GM21526 (cell line): ENCODE data around the gene PI4K2A.

Experiments
- ATAC-seq: cut with Tn5 transposase; IDR thresholded peaks from one replicate; pipeline ENCODE4 v1.9.1; 2021; ENCODE audit warnings: moderate library complexity; ENCODE audit not compliant: unreplicated experiment, low FRiP score

PI4K2A gene

DNA sequence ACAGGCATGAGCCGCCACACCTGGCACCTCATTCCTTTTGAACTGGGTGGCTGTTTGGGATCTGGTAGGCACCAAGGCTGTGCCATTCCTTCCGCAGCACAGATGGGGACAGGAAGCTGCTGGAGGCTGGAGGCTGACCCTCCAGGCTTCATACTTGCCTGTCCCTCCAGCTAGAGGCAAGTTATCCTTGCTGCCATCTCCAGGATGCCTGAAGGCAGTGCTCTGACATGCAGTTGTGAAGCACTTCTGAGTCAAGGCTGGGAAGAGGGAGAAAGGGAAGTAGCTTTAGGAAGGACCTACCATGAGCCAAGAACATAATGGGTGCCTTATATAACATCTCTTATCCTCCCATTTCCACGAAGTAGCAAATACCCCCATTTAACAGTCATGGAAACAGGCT is 82.5 kb downstream of the PI4K2A start:
- ATAC-seq: no peak

DNA sequence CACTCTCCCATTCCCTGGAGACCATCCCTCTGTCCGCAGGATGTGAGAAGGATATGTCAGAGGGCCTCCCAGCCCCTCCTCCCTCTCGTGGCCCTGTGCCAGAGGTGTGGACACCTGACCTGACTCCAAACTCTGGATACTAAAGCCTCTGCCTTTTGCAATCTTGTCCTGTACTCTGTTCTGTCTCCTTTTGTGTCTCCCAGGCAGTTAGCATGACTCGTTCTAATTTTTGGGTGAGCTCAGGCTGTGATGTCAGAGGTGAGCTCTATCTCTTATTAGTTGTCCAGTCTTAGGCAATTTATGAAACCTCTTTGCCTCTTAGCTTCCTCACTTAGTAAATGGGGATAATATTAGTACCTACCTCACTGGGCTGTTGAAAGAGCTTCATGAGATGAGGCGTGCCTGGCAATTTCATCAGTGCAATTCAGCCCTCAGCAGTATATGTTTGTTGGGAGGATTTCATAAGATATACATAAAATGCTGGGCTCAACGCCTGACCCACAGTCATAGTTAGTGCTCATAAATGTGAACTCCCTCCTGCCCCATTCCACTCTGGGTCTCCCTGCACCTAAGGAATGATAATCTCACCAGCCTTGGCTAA is 84.0 kb downstream of the PI4K2A start:
- ATAC-seq: no peak
